Nucleus accumbens (tissue), 56 donors: Measurements from ENCODE around the gene TBC1D17.

Experiments
- DNase-seq, 56 donors: peaks; one replicate each; lab custom pipeline; 2025; lab: John Stamatoyannopoulos, UW

Gene TBC1D17

DNA sequence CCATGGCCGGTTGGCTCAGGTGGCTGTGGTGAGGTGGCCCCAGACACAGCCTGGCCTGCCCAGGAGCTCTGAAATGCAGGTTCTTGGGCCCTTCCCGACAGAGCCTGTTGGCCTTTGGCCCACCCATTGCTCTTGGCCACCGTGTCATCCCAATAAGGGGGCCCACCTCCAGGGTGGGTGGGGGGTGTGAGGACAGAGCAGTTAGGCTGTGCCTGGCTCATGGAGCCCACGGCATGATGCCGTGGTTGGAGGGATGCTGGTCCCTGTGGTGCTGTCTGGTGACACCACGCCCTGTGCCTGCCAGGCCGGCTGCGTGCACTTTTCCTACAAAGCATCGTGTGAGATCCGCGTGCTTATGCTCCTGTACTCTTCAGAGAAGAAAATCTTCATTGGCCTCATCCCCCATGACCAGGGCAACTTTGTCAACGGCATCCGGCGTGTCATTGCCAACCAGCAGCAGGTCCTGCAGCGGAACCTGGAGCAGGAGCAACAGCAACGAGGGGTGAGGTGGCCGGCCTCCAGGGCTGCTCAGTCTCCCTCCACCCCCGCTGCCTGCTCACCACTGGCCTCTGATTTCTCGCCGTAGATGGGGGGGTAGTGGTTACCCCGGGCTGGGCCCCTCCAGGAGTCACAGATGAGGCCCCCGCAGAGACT lies 17.7 kb upstream of the TBC1D17 start:
- DNase-seq: no peak

DNA sequence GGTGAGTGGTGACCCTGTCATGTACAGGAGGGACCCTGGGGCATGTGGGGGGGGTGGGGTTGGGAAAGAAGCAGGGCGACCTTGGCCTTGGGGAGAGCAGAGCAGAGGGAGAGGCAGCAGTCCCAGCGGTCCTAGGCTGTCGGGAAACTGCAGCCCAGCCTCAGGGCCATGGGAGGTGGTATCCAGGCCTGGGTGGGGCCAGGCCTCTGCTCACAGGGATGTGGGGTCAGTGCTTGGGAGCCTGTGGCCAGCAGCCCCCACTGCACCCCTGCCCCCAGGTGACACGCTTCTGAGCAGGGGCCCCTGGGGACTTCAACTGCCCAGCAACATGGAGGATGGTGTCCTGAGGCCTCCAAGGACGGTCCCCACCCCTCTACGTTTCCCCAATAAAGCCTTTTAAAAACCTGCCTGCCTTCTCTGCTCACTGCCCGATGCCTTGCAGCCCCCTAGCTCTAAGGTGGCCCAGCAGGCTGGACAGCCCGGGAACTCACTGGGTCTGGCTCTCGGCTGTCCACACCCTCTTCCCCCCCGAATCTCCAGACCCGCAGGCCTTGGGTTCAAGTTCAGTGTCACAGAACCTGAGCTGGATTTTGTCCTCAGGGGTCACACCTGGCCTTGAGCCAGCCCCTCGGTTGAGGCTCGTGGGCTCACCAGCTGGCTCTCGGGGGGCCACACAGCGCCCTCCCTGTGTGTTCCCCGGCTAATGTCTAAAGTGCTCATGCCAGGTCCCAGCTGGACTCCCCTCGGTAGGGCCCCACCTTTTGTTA lies 17.0 kb upstream of the TBC1D17 start:
- no peak for DNase-seq

DNA sequence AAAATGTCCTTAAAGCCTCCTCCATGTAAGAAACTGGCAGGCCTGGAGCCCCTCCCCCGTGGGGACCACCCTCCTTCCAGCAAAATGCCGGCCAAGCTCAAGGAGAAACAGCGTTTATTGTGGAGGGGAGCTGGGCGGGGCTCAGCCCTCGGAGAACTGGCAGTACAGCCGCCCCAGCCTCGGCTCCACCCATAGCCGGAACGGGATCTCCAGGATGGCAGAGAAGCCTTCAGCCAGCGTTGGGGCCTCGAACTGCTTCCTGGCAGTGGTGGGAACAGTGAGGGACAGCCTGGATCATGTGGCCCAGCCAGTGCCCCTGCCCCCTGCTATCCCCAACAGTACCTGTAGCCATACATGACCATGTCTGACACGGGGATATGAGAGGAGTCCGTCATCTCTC lies 16.4 kb upstream of the TBC1D17 start:
- peak in 11 of 56 donors; percentile 8 to 61 (median 30) for DNase-seq

DNA sequence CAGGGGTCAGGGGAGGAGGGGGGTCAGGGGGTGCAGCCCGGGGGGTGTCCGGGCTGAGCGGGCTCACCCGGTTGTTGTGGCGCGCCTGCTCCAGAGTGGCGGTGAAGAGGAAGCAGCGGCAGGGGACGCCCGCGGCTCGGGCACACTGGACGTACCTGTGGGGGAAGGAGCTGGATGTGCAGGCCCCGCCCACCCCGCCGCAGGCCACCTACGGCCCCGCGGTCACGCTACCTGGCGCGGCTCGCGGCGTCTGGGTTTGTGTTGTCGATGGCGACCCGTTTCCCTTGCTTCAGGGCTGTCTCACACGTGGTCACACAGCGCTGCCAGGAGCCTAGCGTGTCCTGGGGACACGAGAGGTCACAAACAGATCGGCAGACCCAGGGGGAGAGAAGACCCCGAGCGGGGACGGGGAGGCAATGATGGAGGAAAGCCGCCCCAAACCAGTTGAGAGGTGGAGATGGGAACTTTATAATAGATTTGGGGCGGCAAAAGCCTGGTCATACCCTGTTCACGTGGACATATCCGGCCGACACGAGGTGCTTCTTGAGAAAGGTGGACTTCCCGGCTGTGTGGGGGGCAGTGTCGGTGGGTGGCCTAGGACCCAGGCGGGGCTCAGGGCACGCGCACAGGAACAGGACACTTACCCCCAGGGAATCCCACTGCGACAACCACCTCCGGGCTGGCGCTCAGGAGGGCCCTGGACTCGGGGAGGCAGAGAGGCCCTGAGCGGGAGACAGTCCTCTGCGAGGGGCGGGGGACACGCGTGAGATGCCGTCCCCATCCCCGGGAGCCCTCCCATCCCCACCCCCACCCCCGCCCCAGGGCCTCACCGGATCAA lies 15.7 kb upstream of the TBC1D17 start:
- no peak for DNase-seq

DNA sequence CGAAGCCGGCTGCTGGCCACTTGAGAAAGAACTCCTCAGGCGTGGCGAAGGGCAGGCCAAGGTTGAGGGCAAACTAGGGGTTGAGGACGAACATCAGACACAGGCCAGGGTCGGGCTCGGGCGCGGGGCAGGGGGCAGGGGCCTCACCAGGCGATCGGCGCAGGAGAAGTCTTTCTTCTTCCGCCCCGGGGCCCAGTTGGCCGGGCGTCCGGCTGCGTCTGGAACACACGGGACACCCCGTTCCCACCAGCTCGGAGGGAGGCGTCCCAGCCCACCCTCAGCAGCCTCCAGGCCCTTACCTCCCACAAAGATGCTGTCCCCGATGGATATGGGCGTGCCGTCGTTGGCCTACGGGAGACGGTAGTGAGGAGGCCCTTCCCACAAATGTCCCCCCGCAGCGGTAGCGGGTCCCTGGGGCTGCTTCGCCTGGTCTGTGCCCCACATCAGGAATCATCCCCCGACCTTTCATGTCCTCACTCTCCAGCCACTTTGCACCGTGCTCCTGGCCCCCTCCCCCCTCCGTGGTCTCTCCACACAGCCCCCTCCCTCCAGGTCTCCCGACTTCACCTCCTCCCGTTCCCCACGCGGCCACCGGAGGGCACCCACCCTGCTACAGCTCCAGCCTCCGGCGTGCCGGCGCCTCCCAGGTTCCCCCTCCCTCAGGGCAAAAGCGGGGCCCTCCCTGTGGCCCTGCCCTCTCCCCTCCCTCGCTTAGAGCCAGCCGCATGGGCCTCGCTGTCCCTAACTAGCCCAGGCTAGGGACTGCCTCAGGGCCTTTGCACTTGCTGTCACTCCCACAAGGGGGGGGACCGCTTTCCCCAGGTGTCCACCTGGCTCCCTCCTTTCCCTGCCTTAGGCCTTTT lies 14.9 kb upstream of the TBC1D17 start:
- no peak for DNase-seq

DNA sequence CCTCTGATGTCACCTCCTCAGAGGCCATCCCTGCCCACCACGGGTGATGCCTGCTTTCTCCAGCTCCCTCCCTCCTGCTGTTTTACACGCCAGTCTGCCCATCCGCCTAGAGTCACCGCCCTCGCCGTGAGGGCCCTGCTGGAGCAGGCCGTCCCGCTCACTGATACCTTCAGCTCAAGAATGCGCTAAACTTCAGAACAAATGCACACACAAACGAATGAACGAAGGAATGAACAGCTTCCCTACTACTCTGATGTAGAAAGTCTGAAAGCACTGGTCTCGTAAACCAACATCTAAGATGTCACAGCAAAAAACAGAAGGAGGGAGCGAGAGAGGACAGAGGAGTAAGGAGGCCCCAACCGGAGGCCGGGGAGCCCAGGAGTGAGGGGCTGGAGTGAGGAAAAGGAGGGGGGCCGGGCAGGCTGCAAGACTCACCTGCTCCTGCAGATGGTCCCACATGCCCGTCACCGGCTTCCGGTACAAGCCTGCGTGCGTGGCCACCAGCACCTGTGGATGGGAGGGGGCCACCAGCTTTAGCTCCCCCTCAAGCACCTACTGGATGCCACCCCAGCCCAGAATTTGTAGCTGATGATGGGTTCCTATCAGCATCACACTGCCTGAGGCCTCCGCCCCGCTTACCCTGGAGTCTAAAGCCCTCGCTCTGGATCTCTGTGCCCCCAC lies 14.1 kb upstream of the TBC1D17 start:
- DNase-seq: no peak

DNA sequence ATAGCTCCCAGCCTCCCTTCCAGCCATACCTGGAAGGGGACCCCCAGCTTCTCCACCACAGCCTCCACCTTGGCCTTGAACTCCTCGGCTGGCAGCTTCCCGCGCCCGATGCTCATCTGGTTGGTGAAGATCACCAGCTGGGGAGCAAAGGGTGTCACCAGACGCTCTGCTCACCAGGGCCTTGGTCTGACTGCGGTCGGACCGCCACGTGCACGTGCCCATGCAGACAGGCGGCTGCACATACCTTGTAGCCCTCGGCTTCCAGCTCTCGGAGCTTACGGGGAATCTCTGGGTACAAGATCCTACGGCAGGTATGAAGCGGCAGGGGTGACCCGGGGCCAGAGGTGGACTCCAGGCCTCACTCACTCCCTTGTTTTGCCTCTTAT lies 13.6 kb upstream of the TBC1D17 start:
- DNase-seq: no peak

DNA sequence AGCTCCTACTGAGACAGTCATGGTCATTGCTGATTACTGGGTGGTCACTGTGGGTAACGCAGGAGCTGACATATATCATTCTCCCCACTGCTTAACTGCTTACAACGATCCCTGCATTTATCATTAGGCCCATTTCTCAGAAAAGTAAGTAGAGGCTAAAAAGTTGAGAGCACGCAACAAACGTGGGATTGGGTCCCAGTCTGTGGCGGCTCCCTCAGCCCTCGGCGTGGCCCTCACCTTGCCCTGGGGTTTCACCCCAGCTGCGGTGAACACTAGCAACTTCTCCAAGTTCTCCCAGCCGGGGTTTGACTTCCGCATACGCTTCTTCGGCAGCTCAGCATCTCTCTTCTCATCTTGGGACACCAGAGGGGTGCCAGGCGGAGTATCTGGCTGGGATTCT lies 12.6 kb upstream of the TBC1D17 start:
- no peak for DNase-seq

DNA sequence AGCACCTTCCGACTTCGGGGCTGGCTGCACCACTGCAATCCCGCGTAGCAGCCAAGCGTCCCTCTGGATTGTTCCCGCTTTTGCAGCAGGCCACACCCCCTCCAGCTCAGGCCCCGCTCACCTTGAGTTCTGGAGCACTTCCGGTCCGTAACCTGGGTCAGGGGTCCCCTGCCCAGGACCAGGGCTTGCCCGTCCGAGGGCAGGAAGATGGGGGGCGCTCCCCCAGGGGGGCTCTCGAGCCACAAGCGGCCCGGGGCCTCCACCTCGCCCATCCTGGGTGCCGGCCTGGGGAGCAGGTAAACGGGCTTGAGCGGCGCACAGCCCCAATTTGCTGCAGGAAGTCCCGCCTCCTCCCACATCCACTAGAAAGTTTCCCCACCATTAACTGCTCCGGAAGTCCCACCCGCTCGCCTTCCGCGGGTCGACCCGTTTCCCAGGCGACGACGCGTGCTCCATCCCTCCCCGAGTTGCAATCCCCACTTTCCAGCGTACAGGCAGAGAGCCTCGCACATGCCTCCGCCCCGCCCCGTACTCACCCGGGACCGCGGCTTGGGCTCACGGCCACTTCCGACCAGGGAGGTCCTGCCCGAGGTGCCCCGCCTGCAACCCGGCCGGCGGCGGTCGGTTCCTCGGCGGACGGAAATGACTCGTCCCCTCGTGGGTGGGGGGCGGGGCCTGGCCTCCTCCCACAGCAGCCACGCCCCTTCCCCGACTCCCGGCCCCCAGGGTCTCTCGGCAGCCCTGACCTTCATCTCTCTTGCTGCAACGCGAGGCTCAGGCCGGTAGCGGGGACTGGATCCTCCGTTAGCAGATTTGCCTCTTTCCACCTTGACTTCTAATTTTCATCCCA lies 10.3 kb upstream of the TBC1D17 start, which contains the start of gene PNKP:
TSS of gene PNKP (minus strand) at position 644 of the 850 bp plus-strand sequence. CDS start at position 272, 372 bp downstream.
- peak; percentile 64 to 99 (median 92) for DNase-seq

DNA sequence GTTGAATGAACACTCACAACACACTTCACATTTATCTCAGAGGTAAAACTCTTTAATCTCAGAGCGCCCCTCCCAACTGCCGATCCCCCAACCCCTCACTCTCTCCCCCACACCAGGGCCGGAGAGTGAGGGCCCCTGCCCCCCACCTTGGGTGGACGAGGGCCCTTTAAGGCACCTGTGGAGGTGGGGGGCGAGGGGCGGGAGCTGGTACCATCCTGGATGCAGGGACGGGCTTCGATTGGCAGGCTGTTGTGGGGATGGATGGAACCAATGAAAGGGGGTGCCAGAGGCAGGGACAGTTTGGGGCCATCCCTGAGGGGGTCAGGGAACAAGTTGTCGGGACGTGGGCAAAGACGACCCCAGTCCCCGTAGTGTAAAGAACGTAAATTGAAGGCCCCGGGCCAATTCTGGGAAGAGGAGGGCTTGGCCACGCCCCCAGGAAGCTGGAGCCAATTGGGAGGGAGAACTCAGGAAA lies 8.5 kb upstream of the TBC1D17 start:
- DNase-seq: peak in 4 of 56 donors; percentile 67 to 97 (median 84)

DNA sequence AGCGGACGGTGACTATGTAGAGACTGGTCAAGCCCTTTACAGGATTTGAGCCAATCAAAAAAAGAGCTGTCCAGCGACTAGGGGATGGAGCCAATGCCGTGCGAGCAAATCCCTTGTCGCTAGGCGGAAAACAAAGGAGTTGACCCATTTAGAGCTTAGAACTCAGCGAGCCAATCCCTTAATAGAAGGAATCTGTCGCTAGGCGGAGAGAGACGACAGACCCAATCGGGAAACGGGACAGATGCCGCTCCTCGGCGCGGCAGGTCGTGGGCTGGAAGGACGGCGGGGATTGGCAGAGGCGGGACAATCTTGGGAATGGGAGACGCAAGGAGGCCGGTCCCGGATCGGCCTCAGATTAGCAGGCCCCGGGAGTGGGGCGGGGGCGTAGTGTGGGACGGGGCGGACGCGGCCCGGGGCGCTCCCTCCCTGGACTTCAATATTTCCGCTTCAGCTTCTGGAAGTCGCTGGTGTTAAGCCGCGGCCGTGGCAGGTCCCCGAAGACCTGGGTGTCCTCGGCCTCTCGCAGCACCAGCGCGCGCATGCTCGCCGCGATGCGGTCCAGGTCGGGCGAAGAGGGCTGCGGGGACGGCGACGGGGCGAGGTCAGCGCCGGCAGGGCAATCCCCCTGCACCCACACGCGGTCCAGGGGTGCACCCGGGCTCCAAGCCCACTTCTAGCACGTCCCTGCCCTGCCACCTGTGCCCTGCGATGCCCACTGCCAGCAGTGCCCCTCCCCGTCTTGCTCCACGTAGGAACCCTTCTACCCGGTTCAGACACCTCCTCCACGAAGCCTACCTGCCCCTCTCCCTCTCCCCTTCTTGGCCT lies 7.8 kb upstream of the TBC1D17 start:
- DNase-seq: peak; percentile 89 to 100 (median 98)

DNA sequence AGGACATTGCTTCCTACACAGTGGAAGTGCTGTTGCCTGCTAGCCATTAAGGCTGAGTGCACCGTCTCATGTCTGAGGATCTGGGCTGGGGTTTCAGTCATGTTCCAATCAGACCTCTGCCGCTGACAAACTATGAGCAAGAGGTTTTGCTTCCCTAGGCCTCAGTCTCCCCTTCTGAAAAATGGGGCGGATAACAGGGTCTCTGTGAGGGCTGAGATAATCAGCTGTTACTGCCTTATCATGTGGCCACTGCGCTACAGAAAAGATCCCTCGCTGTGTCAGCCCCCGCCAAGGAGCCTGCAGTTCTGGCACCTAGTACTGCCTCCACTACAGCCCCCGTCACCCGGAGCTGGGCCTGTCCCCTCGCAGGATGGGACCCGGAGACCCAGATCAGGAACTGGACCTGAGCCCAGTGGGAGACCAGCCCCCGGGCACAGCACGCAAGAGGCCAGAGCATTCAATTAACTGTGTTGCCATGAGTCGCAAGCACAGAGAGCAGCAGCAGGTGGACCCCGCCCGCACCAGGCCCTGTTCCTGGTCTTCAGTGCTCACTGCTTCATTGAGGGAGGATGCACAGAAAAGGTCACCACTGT lies 7.1 kb upstream of the TBC1D17 start:
- DNase-seq: peak in 1 of 56 donors; percentile 7

DNA sequence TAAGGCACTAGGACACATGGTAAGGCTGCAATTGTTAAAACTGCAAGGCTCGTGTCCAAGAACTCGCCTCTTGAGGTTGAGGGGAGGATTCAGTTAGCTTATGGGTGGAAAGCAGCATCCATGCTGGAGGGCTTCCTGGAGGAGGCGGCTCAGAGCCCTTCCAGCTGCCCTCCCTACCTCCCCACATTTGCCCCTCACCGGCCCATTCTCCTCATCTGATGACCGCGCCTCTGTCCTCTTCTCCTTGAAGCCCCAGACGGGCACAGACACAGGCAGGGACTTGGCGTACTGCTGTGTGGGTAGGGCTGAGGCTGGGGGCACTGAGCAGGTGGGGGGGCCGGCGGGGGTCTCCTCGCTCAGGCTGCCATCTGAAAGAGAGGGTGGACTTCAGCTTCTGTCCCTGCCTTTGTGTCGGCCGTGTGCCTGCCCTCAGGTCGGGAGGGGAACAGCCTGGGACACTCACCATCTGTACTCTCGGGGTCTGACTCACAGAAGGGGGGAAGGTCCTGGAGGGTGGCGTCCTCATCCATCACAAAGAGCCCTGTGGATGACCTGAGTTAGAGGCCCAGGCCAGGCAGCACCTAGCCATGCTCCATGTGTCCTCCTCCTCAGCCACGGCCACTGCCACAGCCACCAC lies 6.0 kb upstream of the TBC1D17 start:
- no peak for DNase-seq

DNA sequence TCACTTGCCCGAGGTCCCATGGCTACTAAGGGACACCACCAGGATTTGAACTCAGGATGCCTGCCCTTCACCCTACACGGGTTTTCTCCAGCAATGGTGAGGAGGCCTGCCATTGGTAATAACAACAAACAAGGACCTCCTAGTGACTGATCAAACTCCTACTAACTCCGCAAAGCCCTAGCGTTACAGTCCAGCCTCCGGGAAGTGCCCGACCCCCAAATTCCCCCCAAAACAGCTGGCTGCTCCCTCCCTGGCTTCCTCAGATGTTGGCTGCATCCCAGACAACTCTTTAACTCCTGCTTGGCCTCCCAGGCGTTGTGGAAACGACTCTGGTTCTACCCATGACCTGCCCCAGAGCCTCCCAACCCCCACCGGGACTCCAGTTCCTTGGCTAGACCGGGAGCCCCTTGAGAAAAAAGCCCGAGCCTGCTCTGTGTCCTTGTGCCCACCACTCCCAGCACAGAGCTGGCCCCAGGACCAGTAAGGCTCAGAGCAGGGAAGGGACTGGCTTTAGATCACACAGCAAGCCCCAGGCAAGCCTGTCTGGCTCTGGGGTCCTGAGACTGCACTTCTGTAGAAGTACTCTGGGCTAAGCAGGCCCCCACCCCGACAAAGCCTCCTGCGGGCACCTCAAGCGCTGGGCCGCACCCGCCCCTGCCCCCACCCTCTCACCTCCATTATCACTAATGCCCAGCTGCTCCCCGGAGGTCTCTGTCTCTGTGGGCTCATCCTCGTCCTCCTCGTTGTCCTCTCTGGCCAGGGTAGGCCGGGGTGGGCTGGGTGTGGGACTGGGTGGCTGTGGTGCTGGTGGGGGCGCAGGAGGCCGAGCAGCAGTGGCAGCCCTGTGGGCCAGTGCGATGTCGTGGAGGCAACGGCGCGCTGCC lies 5.0 kb upstream of the TBC1D17 start:
- no peak for DNase-seq

DNA sequence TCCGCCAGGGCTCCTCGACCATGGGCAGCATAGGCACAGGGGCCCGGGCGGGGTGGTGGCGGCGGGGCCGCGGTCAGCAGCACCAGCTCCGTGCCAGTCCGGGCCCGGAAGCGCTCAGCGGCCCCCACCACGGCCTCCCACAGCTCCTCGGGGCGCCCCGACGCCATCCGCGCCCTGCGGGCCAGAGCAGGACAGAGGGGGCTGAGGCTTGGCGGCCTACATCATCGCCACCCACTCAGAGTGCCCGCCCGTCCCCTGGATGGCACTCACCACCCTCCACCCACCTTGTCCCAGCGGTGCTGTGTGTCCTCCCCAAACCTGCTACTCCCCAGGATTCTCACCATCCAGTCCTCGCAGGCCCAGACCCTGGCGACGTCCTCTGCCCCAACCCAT lies 4.4 kb upstream of the TBC1D17 start:
- no peak for DNase-seq

DNA sequence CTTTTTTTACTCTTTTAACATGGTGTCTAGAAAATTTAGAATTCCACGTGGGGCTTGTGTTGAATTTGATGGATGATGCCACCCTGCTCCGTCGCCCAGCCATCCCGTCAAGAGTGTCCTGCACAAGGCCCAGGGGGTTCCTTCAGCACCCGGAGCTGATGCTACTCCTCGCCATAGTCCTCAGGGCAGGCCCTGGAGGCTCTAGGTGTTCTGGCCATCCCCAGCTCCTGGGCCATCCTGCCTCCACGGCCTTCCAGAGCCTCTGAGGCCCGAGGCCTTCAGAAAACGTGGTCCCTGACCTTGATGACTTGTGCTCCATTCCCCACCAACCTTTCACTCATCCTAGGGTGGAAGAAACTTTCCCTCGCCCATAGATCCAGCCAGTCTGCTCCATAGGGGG lies 3.7 kb upstream of the TBC1D17 start:
- no peak for DNase-seq
